K562 (cell line): ENCODE data around the gene NPS.

Experiments used
- BRCA1 ChIP-seq, 2 experiments: fragments of 450-650 bp in 1 of 2; sonication (generic) in 1 of 2; formaldehyde crosslinking in 1 of 2; IDR thresholded peaks; 2 replicates each; pipeline versions ENCODE4 v1.5.0 to v1.6.1; 2017 to 2020; ENCODE audit warnings: mild to moderate bottlenecking in 1 of 2, missing genetic modification reagents in 1 of 2
- CBFB ChIP-seq: sonication (generic); formaldehyde crosslinking; IDR thresholded peaks from 2 replicates; pipeline ENCODE4 v1.4.0; 2020; ENCODE audit warnings: mild to moderate bottlenecking, missing genetic modification reagents
- FOXK1 ChIP-seq: sonication (generic); formaldehyde crosslinking; IDR thresholded peaks from 2 replicates; pipeline ENCODE4 v1.8.0; 2022; ENCODE audit warnings: missing genetic modification reagents, mild to moderate bottlenecking, borderline replicate concordance
- POLR2A ChIP-seq: fragments of 450-650 bp; conservative IDR thresholded peaks from 2 replicates; pipeline ENCODE4 v1.6.1; 2016
- POLR3A ChIP-seq: IDR thresholded peaks from 2 replicates; pipeline ENCODE4 v1.6.1; 2011; ENCODE audit warnings: borderline replicate concordance, mild to moderate bottlenecking, moderate library complexity; ENCODE audit not compliant: insufficient read length, insufficient read depth; ENCODE audit errors: extremely low read depth
- STAG1 ChIP-seq: sonication (generic); formaldehyde crosslinking; IDR thresholded peaks from 2 replicates; pipeline ENCODE4 v1.5.0; 2020; ENCODE audit warnings: missing genetic modification reagents, borderline replicate concordance
- TCF7L2 ChIP-seq: fragments of 150-350 bp; IDR thresholded peaks from 2 replicates; pipeline ENCODE4 v1.6.1; 2016; ENCODE audit warnings: low read depth, mild to moderate bottlenecking, low read length, moderate library complexity
- ZNF217 ChIP-seq: sonication (generic); formaldehyde crosslinking; IDR thresholded peaks from 2 replicates; pipeline ENCODE4 v1.8.0; 2022; ENCODE audit warnings: mild to moderate bottlenecking, missing genetic modification reagents
- TF ChIP-seq, protein P1 (sequence below), 3 experiments: IDR thresholded peaks in 2 of 3; conservative IDR thresholded peaks in 1 of 3; 2 replicates each; pipeline ENCODE4 v1.5.1; 2011 to 2012; ENCODE audit warnings: low read length in 3 of 3, mild to moderate bottlenecking in 3 of 3, control low read depth in 2 of 3, improper control_type of control experiment in 1 of 3, inconsistent platforms in 1 of 3, low read depth in 1 of 3, mixed read lengths in 1 of 3, moderate library complexity in 1 of 3; ENCODE audit not compliant: insufficient read depth in 2 of 3
- TF ChIP-seq, protein P2 (sequence below): sonication (generic); formaldehyde crosslinking; IDR thresholded peaks from 2 replicates; pipeline ENCODE4 v1.8.0; 2022; ENCODE audit warnings: mild to moderate bottlenecking, missing genetic modification reagents

DNA sequence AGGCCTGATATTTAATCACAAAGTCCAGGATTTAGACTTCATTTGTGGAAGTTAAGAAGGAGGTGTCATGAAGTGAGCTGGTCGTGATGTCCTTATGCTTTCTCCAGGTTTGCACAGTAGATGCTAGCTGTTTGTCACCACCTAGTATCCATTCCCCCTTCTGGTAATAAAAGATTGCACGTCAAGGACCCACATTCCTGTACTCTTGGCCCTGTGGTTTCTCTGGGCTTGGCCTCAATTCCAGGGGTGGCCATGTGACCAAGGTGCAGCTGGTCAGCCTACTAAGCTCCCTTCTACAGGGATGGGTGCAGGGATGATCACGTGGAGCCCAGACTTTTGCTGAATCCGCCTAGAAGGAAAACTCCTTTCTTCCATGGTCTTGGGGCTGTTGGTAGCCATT lies 16.5 kb downstream of the NPS start:
- TF ChIP-seq, protein P1, sequence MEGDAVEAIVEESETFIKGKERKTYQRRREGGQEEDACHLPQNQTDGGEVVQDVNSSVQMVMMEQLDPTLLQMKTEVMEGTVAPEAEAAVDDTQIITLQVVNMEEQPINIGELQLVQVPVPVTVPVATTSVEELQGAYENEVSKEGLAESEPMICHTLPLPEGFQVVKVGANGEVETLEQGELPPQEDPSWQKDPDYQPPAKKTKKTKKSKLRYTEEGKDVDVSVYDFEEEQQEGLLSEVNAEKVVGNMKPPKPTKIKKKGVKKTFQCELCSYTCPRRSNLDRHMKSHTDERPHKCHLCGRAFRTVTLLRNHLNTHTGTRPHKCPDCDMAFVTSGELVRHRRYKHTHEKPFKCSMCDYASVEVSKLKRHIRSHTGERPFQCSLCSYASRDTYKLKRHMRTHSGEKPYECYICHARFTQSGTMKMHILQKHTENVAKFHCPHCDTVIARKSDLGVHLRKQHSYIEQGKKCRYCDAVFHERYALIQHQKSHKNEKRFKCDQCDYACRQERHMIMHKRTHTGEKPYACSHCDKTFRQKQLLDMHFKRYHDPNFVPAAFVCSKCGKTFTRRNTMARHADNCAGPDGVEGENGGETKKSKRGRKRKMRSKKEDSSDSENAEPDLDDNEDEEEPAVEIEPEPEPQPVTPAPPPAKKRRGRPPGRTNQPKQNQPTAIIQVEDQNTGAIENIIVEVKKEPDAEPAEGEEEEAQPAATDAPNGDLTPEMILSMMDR (IDR thresholded peaks at IDR 0.05 in 2 of 3, conservative IDR thresholded peaks at IDR 0.05 in 1 of 3; ENCODE audit: insufficient read depth in 2 of 3, low read depth in 1 of 3, low read length in 3 of 3) = no peak
- TF ChIP-seq FOXK1 (no peak), STAG1 (no peak), BRCA1 (IDR thresholded peaks at IDR 0.05) (no peak), BRCA1 (CRISPR knock-in tag; IDR thresholded peaks at IDR 0.05) (no peak), ZNF217 (CRISPR knock-in tag) (no peak), POLR2A (no peak), POLR3A (no peak), CBFB (no peak), TCF7L2 (no peak)
- TF ChIP-seq, protein P2, sequence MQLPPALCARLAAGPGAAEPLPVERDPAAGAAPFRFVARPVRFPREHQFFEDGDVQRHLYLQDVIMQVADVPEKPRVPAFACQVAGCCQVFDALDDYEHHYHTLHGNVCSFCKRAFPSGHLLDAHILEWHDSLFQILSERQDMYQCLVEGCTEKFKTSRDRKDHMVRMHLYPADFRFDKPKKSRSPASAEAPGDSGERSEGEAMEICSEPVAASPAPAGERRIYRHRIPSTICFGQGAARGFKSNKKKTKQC (CRISPR knock-in tag) = no peak
